HG03342 (cell line): ENCODE measurements around the gene RUNX2.

ENCODE experiments used
- ATAC-seq: cut with Tn5 transposase; IDR thresholded peaks from one replicate; pipeline ENCODE4 v1.9.1; 2021; ENCODE audit warnings: mild to moderate bottlenecking, moderate library complexity; ENCODE audit not compliant: unreplicated experiment

Gene RUNX2

GRCh38 chr6:45431317-45432065 lies 103.4 kb downstream of the RUNX2 start:
- ATAC-seq: no peak

GRCh38 chr6:45432977-45433376 lies 104.8 kb downstream of the RUNX2 start:
- no peak for ATAC-seq

GRCh38 chr6:45433533-45434380 lies 105.6 kb downstream of the RUNX2 start:
- no peak for ATAC-seq

GRCh38 chr6:45434381-45434700 lies 106.2 kb downstream of the RUNX2 start:
- ATAC-seq: no peak

- ATAC-seq: no peak
Measured at GRCh38 chr6:45436544-45437438, 108.7 kb downstream of the RUNX2 start.

- ATAC-seq: no peak
Measured at GRCh38 chr6:45437439-45437815, 109.3 kb downstream of the RUNX2 start.

GRCh38 chr6:45438151-45438550 lies 110.0 kb downstream of the RUNX2 start:
- ATAC-seq: no peak

- no peak for ATAC-seq
Measured at GRCh38 chr6:45438849-45439406, 110.8 kb downstream of the RUNX2 start.

GRCh38 chr6:45439459-45439858 lies 111.3 kb downstream of the RUNX2 start:
- no peak for ATAC-seq

- ATAC-seq: no peak
Measured at GRCh38 chr6:45439861-45440388, 111.8 kb downstream of the RUNX2 start.

GRCh38 chr6:45441851-45442453 lies 113.8 kb downstream of the RUNX2 start:
- no peak for ATAC-seq

- no peak for ATAC-seq
Measured at GRCh38 chr6:45442716-45443115, 114.6 kb downstream of the RUNX2 start.

GRCh38 chr6:45445364-45445748 lies 117.2 kb downstream of the RUNX2 start:
- no peak for ATAC-seq

GRCh38 chr6:45445749-45446549 lies 117.8 kb downstream of the RUNX2 start:
- no peak for ATAC-seq

- ATAC-seq: no peak
Measured at GRCh38 chr6:45447005-45447404, 118.9 kb downstream of the RUNX2 start.

- ATAC-seq: no peak
Measured at GRCh38 chr6:45447716-45448115, 119.6 kb downstream of the RUNX2 start.

GRCh38 chr6:45448417-45449389 lies 120.6 kb downstream of the RUNX2 start:
- no peak for ATAC-seq

GRCh38 chr6:45450132-45450531 lies 122.0 kb downstream of the RUNX2 start:
- no peak for ATAC-seq
